Neuronal stem cell (in vitro differentiated cells): ENCODE data around the gene AIP.

Source experiments
- DNase-seq: peaks from one replicate; pipeline ENCODE4 v3.0.0-alpha.2; 2013; ENCODE audit warnings: low spot score
- H2AFZ ChIP-seq: one replicate; pipeline ENCODE4 v1.6.1; 2013; ENCODE audit warnings: mild to moderate bottlenecking, low read length, inconsistent platforms
- H2AK5ac ChIP-seq: 2 replicates; pipeline ENCODE4 v1.6.1; 2013; ENCODE audit warnings: low read depth, mild to moderate bottlenecking, inconsistent platforms, low read length, moderate library complexity, mixed read lengths
- H2BK120ac ChIP-seq: 2 replicates; pipeline ENCODE4 v1.6.1; 2013; ENCODE audit warnings: low read depth, mild to moderate bottlenecking, inconsistent platforms, low read length, moderate library complexity, mixed read lengths
- H2BK12ac ChIP-seq: one replicate; pipeline ENCODE4 v1.6.1; 2013; ENCODE audit warnings: low read length, inconsistent platforms
- H2BK15ac ChIP-seq: 2 replicates; pipeline ENCODE4 v1.6.1; 2013; ENCODE audit warnings: mild to moderate bottlenecking, low read length, inconsistent platforms, mixed read lengths
- H2BK5ac ChIP-seq: one replicate; pipeline ENCODE4 v1.6.1; 2013; ENCODE audit warnings: inconsistent platforms, mild to moderate bottlenecking, low read length, moderate library complexity
- H3K14ac ChIP-seq: one replicate; pipeline ENCODE4 v1.6.1; 2013; ENCODE audit warnings: low read length, inconsistent platforms
- H3K18ac ChIP-seq: 2 replicates; pipeline ENCODE4 v1.6.1; 2013; ENCODE audit warnings: low read length, inconsistent platforms
- H3K23ac ChIP-seq: 2 replicates; pipeline ENCODE4 v1.6.1; 2013; ENCODE audit warnings: low read depth, mild to moderate bottlenecking, mixed read lengths, low read length, inconsistent platforms; ENCODE audit not compliant: poor library complexity
- H3K27ac ChIP-seq: replicated peaks from 3 replicates; pipeline ENCODE4 v1.5.1; 2013; ENCODE audit warnings: low read length, inconsistent platforms
- H3K27me3 ChIP-seq, 3 experiments: 2 replicates each; pipeline ENCODE4 v1.6.1; 2013; ENCODE audit warnings: low read length in 3 of 3, mild to moderate bottlenecking in 2 of 3, inconsistent platforms in 1 of 3, low read depth in 1 of 3, mixed read lengths in 1 of 3, moderate library complexity in 1 of 3; ENCODE audit not compliant: control insufficient read depth in 3 of 3, insufficient read depth in 3 of 3
- H3K36me3 ChIP-seq, 2 donors: replicated peaks in 1 of 2; 2 replicates each; pipeline ENCODE4 v1.6.1; 2013; ENCODE audit warnings: low read length in 2 of 2; ENCODE audit not compliant: control insufficient read depth in 2 of 2, insufficient read depth in 2 of 2
- H3K4ac ChIP-seq: 2 replicates; pipeline ENCODE4 v1.6.1; 2013; ENCODE audit warnings: inconsistent platforms, mild to moderate bottlenecking, low read length, moderate library complexity
- H3K4me1 ChIP-seq, 2 donors: 1 replicate in 1 of 2; 2 replicates in 1 of 2; pipeline ENCODE4 v1.6.1; 2013; ENCODE audit warnings: low read length in 2 of 2, low read depth in 1 of 2; ENCODE audit not compliant: control insufficient read depth in 2 of 2, insufficient read depth in 1 of 2
- H3K4me2 ChIP-seq: one replicate; pipeline ENCODE4 v1.6.1; 2013; ENCODE audit warnings: mild to moderate bottlenecking, low read length, inconsistent platforms; ENCODE audit not compliant: insufficient read depth, poor library complexity, severe bottlenecking
- H3K4me3 ChIP-seq, 2 donors: 2 replicates each; pipeline ENCODE4 v1.5.1; 2013; ENCODE audit warnings: low read length in 2 of 2, mild to moderate bottlenecking in 2 of 2, inconsistent platforms in 1 of 2, moderate library complexity in 1 of 2
- H3K79me1 ChIP-seq: one replicate; pipeline ENCODE4 v1.6.1; 2013; ENCODE audit warnings: low read depth, mild to moderate bottlenecking, inconsistent platforms, low read length, moderate library complexity
- H3K9ac ChIP-seq: one replicate; pipeline ENCODE4 v1.6.1; 2013; ENCODE audit warnings: mild to moderate bottlenecking, low read depth, low read length, inconsistent platforms; ENCODE audit not compliant: poor library complexity
- H3K9me3 ChIP-seq, 2 donors: replicated peaks in 1 of 2; 2 replicates each; pipeline versions ENCODE3 to v1.6.1; 2013; ENCODE audit warnings: low read length in 2 of 2, mild to moderate bottlenecking in 2 of 2, inconsistent platforms in 1 of 2, low read depth in 1 of 2, mixed read lengths in 1 of 2, moderate library complexity in 1 of 2; ENCODE audit not compliant: control insufficient read depth in 2 of 2, insufficient read depth in 1 of 2
- H4K8ac ChIP-seq: one replicate; pipeline ENCODE4 v1.6.1; 2013; ENCODE audit warnings: low read depth, mild to moderate bottlenecking, inconsistent platforms, low read length, moderate library complexity
- H4K91ac ChIP-seq: one replicate; pipeline ENCODE4 v1.6.1; 2013; ENCODE audit warnings: low read length, low read depth, mild to moderate bottlenecking, inconsistent platforms; ENCODE audit not compliant: poor library complexity
- WGBS, 2 donors: extraction: QIAGEN DNeasy Blood & Tissue Kit; methylation state at CpG; one replicate each; pipeline ENCODE4 v1.1.7; 2013; ENCODE audit warnings: missing lambda C conversion rate in 2 of 2, mixed read lengths in 1 of 2; ENCODE audit not compliant: insufficient read length in 2 of 2, insufficient replicate concordance in 1 of 2; ENCODE audit errors: extremely low coverage in 2 of 2; 5-methylcytosine and 5-hydroxymethylcytosine counted together

AIP gene

GRCh38 chr11:67507242-67507863 is 24.5 kb downstream of the AIP start:
- DNase-seq, result no peak
- no CpG with 5 or more reads among the region's 33 CpGs for WGBS, 2 donors
- H3K23ac ChIP-seq, result peak overlapping the region; percentile 95
- H3K9me3 ChIP-seq, result no peaks in the 10 kb centered on the region
- peak overlapping the region; percentile 83 for H3K4me3 ChIP-seq
- H4K91ac ChIP-seq, result peak overlapping the region; percentile 38
- peak overlapping the region; percentile 67 for H3K14ac ChIP-seq
- H2BK12ac ChIP-seq, result peak overlapping the region; percentile 63
- H4K8ac ChIP-seq, result peak overlapping the region; percentile 32
- H3K4me1 ChIP-seq, result peaks cover 20 to 29% of the 10 kb centered on the region in 2 donors
- peak overlapping the region; percentile 71 for H3K27ac ChIP-seq
- peak overlapping the region; percentile 88 for H3K9ac ChIP-seq
- peak overlapping the region; percentile 85 for H3K18ac ChIP-seq
- peak overlapping the region; percentile 85 for H3K4me2 ChIP-seq
- peak overlapping the region; percentile 56 for H2BK15ac ChIP-seq
- peak overlapping the region; percentile 48 for H2BK5ac ChIP-seq
- peak overlapping the region; percentile 96 for H2AK5ac ChIP-seq
- H2AFZ ChIP-seq, result peak overlapping the region; percentile 97
- peaks cover 0 to 3% (median 2%) of the 10 kb centered on the region in 3 experiments for H3K27me3 ChIP-seq
- peaks cover under 1 to 17% of the 10 kb centered on the region in 2 donors for H3K36me3 ChIP-seq
- no peak overlapping the region for H3K4ac ChIP-seq
- peaks cover 13% of the 10 kb centered on the region for H3K79me1 ChIP-seq
- no peak overlapping the region for H2BK120ac ChIP-seq

GRCh38 chr11:67507864-67508485 is 25.1 kb downstream of the AIP start, which contains the start of gene CDK2AP2:
Gene CDK2AP2 (minus strand): TSS chr11:67508162. CDS start chr11:67508082, 80 bp downstream.
- H3K4me3 ChIP-seq, result peak within 1 kb of the TSS; percentile 83 to 93
- H3K9ac ChIP-seq, result peak within 1 kb of the TSS; percentile 88
- peak within 1 kb of the TSS; percentile 91 for H3K27ac ChIP-seq
- H2AK5ac ChIP-seq, result peak within 1 kb of the TSS; percentile 96
- peak within 1 kb of the TSS; percentile 99 for H2AFZ ChIP-seq
- peak within 1 kb of the TSS; percentile 97 for H3K14ac ChIP-seq
- H4K91ac ChIP-seq, result peak within 1 kb of the TSS; percentile 38
- peak; percentile 99 for DNase-seq
- H3K4me2 ChIP-seq, result peak within 1 kb of the TSS; percentile 86
- peaks cover 13% of the 10 kb centered on the region for H3K79me1 ChIP-seq
- peak within 1 kb of the TSS; percentile 32 for H4K8ac ChIP-seq
- H3K23ac ChIP-seq, result peak within 1 kb of the TSS; percentile 95
- peak within 1 kb of the TSS; percentile 63 for H2BK12ac ChIP-seq
- H3K27me3 ChIP-seq, result peaks cover 0 to 3% (median 2%) of the 10 kb centered on the region in 3 experiments
- peaks cover 0 to 11% of the 10 kb centered on the region in 2 donors for H3K36me3 ChIP-seq
- WGBS, 2 donors, result no CpG with 5 or more reads among the region's 57 CpGs
- H3K18ac ChIP-seq, result peak within 1 kb of the TSS; percentile 97
- H2BK120ac ChIP-seq, result no peak within 1 kb of the TSS
- H2BK15ac ChIP-seq, result peak within 1 kb of the TSS; percentile 56
- no peaks in the 10 kb centered on the region for H3K9me3 ChIP-seq
- peaks cover 20 to 29% of the 10 kb centered on the region in 2 donors for H3K4me1 ChIP-seq
- no peak within 1 kb of the TSS for H3K4ac ChIP-seq
- peak within 1 kb of the TSS; percentile 71 for H2BK5ac ChIP-seq

GRCh38 chr11:67508486-67509121 is 25.8 kb downstream of the AIP start:
- Histone ChIP-seq H3K27ac (peak overlapping the region; percentile 91), H3K23ac (peak overlapping the region; percentile 95), H3K9me3 (no peaks in the 10 kb centered on the region), H2BK120ac (no peak overlapping the region), H3K18ac (peak overlapping the region; percentile 97), H2BK5ac (peak overlapping the region; percentile 71), H3K36me3 (peaks cover 0 to 8% of the 10 kb centered on the region in 2 donors), H3K4me2 (peak overlapping the region; percentile 86), H3K4me1 (peaks cover 18 to 23% of the 10 kb centered on the region in 2 donors), H3K9ac (peak overlapping the region; percentile 88), H2AK5ac (no peak overlapping the region), H3K4me3 (peak overlapping the region; percentile 83 to 93), H2BK12ac (no peak overlapping the region), H4K91ac (no peak overlapping the region), H3K14ac (peak overlapping the region; percentile 97), H3K4ac (no peak overlapping the region), H3K79me1 (peaks cover 11% of the 10 kb centered on the region), H4K8ac (no peak overlapping the region), H2BK15ac (no peak overlapping the region), H2AFZ (peak overlapping the region; percentile 99), H3K27me3 (peaks cover 0 to 4% (median 3%) of the 10 kb centered on the region in 3 experiments)
- WGBS, 2 donors, result no CpG with 5 or more reads among the region's 57 CpGs
- DNase-seq, result peak; percentile 99

GRCh38 chr11:67510023-67510345 is 27.2 kb downstream of the AIP start:
- Histone ChIP-seq H3K36me3 (peaks cover 0 to 8% of the 10 kb centered on the region in 2 donors), H2AK5ac (no peak overlapping the region), H3K18ac (no peak overlapping the region), H2BK5ac (no peak overlapping the region), H2AFZ (no peak overlapping the region), H3K27me3 (peaks cover 0 to 10% (median 7%) of the 10 kb centered on the region in 3 experiments), H3K27ac (no peak overlapping the region), H3K79me1 (peaks cover 8% of the 10 kb centered on the region), H2BK15ac (no peak overlapping the region), H3K23ac (no peak overlapping the region), H3K4me1 (peaks cover 15 to 20% of the 10 kb centered on the region in 2 donors), H3K9me3 (no peaks in the 10 kb centered on the region), H3K14ac (no peak overlapping the region), H2BK120ac (no peak overlapping the region), H2BK12ac (no peak overlapping the region), H3K9ac (no peak overlapping the region), H4K91ac (no peak overlapping the region), H4K8ac (no peak overlapping the region), H3K4me2 (no peak overlapping the region), H3K4ac (no peak overlapping the region), H3K4me3 (no peak overlapping the region)
- WGBS, 2 donors, result no CpG with 5 or more reads among the region's 3 CpGs
- no peak for DNase-seq
